ENCODE measurements around the gene JKAMP. TPM values are rescaled to one million over a fixed set of nuclear protein-coding genes. Genes with fewer than 3 reads are reported as not detected.

JKAMP gene
- total RNA-seq, 1 donor from 2014 or later: 86.1 TPM

DNA sequence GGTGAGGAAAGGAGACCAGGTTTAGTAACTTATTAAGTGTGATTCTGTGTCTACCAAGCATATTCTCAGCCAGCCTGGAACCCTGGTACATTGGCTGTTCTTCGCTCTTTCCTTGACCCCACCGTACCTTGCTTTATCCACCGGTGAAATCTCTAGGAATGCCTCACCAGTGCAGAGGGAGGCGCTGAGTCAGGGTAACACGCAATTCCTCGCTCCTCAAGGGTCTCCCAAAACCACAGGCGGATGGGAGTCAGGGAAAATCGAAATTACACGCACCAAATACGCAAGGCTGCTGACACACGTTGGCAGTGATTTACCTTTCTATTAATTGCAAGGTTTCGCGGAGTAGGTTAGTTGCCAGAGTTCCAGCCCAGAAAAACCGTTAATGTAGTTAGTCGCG, 954 bp upstream of the JKAMP start:
- DNase-seq: no peak
- Mint-ChIP-seq H3K4me3 (ENCODE audit: unreplicated experiment) (peak overlapping the region; percentile 94), H3K4me1 (ENCODE audit: low read depth, unreplicated experiment) (peaks cover 3% of the 10 kb centered on the region), H3K36me3 (ENCODE audit: unreplicated experiment) (no peaks in the 10 kb centered on the region), H3K27me3 (ENCODE audit: unreplicated experiment) (peaks cover 4% of the 10 kb centered on the region), H3K27ac (ENCODE audit: unreplicated experiment) (peak overlapping the region; percentile 73), H3K9me3 (ENCODE audit: unreplicated experiment) (peaks cover 10% of the 10 kb centered on the region)
- TF ChIP-seq, protein P1, sequence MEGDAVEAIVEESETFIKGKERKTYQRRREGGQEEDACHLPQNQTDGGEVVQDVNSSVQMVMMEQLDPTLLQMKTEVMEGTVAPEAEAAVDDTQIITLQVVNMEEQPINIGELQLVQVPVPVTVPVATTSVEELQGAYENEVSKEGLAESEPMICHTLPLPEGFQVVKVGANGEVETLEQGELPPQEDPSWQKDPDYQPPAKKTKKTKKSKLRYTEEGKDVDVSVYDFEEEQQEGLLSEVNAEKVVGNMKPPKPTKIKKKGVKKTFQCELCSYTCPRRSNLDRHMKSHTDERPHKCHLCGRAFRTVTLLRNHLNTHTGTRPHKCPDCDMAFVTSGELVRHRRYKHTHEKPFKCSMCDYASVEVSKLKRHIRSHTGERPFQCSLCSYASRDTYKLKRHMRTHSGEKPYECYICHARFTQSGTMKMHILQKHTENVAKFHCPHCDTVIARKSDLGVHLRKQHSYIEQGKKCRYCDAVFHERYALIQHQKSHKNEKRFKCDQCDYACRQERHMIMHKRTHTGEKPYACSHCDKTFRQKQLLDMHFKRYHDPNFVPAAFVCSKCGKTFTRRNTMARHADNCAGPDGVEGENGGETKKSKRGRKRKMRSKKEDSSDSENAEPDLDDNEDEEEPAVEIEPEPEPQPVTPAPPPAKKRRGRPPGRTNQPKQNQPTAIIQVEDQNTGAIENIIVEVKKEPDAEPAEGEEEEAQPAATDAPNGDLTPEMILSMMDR (IDR thresholded peaks at IDR 0.05; ENCODE audit: partially characterized antibody, unreplicated experiment): no peak

DNA sequence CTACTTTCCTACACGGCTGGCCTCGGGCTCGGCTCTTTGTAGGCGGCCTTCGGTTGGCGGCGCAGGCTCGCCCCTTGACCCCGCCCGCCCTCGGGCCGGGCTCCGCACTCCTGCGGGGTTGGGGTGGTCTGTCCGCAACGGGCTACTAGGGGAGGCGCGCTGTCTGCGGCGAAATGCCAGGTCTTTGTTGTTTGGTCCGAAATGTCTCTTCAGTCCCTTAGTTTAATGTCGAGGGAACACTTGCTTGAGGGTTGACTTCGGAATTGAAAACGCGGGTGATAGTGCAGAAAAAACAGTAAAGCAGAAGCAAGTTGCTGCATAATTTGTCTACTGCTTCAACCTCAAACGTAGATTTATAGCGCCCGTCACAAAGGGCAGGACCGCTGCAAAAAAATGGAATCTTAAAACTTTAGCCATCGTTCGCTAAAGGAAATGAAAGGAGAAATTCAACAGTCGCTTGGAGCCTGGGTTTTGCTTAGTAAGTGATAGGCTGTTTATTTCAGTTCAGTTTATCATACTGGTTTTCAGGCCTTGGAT, 390 bp downstream of the JKAMP start:
- H3K9me3 Mint-ChIP-seq (ENCODE audit: unreplicated experiment): peaks cover 10% of the 10 kb centered on the region
- DNase-seq: no peak
- H3K36me3 Mint-ChIP-seq (ENCODE audit: unreplicated experiment): no peaks in the 10 kb centered on the region
- H3K27ac Mint-ChIP-seq (ENCODE audit: unreplicated experiment): peak overlapping the region; percentile 97
- TF ChIP-seq, protein P1 (IDR thresholded peaks at IDR 0.05; ENCODE audit: partially characterized antibody, unreplicated experiment): no peak
- H3K4me3 Mint-ChIP-seq (ENCODE audit: unreplicated experiment): peak overlapping the region; percentile 94
- peaks cover 4% of the 10 kb centered on the region for H3K27me3 Mint-ChIP-seq (ENCODE audit: unreplicated experiment)
- peaks cover 3% of the 10 kb centered on the region for H3K4me1 Mint-ChIP-seq (ENCODE audit: low read depth, unreplicated experiment)

- Mint-ChIP-seq H3K36me3 (ENCODE audit: unreplicated experiment) (no peaks in the 10 kb centered on the region), H3K4me3 (ENCODE audit: unreplicated experiment) (no peak overlapping the region), H3K9me3 (ENCODE audit: unreplicated experiment) (no peaks in the 10 kb centered on the region), H3K4me1 (ENCODE audit: low read depth, unreplicated experiment) (no peaks in the 10 kb centered on the region), H3K27me3 (ENCODE audit: unreplicated experiment) (no peaks in the 10 kb centered on the region), H3K27ac (ENCODE audit: unreplicated experiment) (no peak overlapping the region)
- no peak for DNase-seq
- TF ChIP-seq, protein P1 (IDR thresholded peaks at IDR 0.05; ENCODE audit: partially characterized antibody, unreplicated experiment): no peak
These were observed 6.4 kb downstream of the JKAMP start for GRCh38 chr14:59490756-59491155.

GRCh38 chr14:59492384-59492783, 8.1 kb downstream of the JKAMP start:
- Mint-ChIP-seq H3K27me3 (ENCODE audit: unreplicated experiment) (no peaks in the 10 kb centered on the region), H3K4me1 (ENCODE audit: low read depth, unreplicated experiment) (no peaks in the 10 kb centered on the region), H3K27ac (ENCODE audit: unreplicated experiment) (no peak overlapping the region), H3K4me3 (ENCODE audit: unreplicated experiment) (no peak overlapping the region), H3K9me3 (ENCODE audit: unreplicated experiment) (no peaks in the 10 kb centered on the region), H3K36me3 (ENCODE audit: unreplicated experiment) (no peaks in the 10 kb centered on the region)
- TF ChIP-seq, protein P1 (IDR thresholded peaks at IDR 0.05; ENCODE audit: partially characterized antibody, unreplicated experiment): no peak
- DNase-seq: no peak

DNA sequence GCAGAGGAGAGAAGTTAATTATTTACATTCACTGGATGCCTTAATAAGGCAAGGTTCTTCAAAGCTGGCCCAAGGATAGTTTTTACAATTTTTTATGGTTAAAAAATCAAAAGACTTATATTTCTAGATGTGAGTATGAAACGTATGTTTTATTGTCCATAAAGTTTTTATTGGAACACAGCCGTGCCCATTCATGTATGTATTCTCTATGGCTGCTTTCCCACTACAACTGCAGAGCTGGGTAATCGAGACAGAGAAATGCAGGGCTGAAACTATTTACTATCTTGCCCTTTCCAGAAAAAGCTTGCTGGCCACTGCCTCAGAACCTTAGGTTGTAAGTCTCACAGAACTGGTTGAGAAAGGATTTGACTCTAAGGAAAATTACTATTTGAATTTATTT, 16.4 kb downstream of the JKAMP start:
- H3K4me1 Mint-ChIP-seq (ENCODE audit: low read depth, unreplicated experiment): no peaks in the 10 kb centered on the region
- no peaks in the 10 kb centered on the region for H3K36me3 Mint-ChIP-seq (ENCODE audit: unreplicated experiment)
- TF ChIP-seq, protein P1 (IDR thresholded peaks at IDR 0.05; ENCODE audit: partially characterized antibody, unreplicated experiment): no peak
- H3K27me3 Mint-ChIP-seq (ENCODE audit: unreplicated experiment): no peaks in the 10 kb centered on the region
- no peaks in the 10 kb centered on the region for H3K9me3 Mint-ChIP-seq (ENCODE audit: unreplicated experiment)
- no peak overlapping the region for H3K4me3 Mint-ChIP-seq (ENCODE audit: unreplicated experiment)
- no peak overlapping the region for H3K27ac Mint-ChIP-seq (ENCODE audit: unreplicated experiment)
- DNase-seq: no peak
